Pancreas (tissue), 10 donors: ENCODE data around the gene ENSA. TPM values are rescaled to one million over a fixed set of nuclear protein-coding genes. Genes with fewer than 3 reads are reported as not detected.

Source experiments
- ATAC-seq, 4 donors: fragments of 200-7000 bp; cut with Tn5 transposase; one replicate each; pipeline versions ENCODE4 v1.8.0 to v1.9.1; 2020; ENCODE audit warnings: mild to moderate bottlenecking in 4 of 4, moderate library complexity in 4 of 4
- DNase-seq, 6 donors: peaks; one replicate each; pipeline ENCODE4 v3.0.0-alpha.2; 2020
- FAIRE-seq: peaks from 2 replicates; lab custom pipeline; 2012; peaks lifted over from hg19 to GRCh38; lab: Jason Lieb, UNC
- H3K27ac ChIP-seq, 4 donors: fragments of 200-600 bp; sonication (generic); 1 replicate in 3 of 4; 2 replicates in 1 of 4; pipeline versions ENCODE4 v1.5.0 to v1.8.0; 2020
- H3K27me3 ChIP-seq, 4 donors: fragments of 200-600 bp; one replicate each; pipeline ENCODE4 v1.8.0; 2021
- H3K36me3 ChIP-seq, 3 donors: fragments of 200-600 bp; sonication (generic) in 1 of 3; one replicate each; pipeline versions ENCODE4 v1.5.0 to v1.8.0; 2020 to 2021
- H3K4me1 ChIP-seq, 3 donors: fragments of 200-600 bp; one replicate each; pipeline ENCODE4 v1.8.0; 2021
- H3K4me3 ChIP-seq, 4 donors: fragments of 200-600 bp; sonication (generic) in 2 of 4; one replicate each; pipeline versions ENCODE4 v1.5.0 to v1.8.0; 2020 to 2021
- H3K9me3 ChIP-seq, 4 donors: fragments of 200-600 bp; one replicate each; pipeline ENCODE4 v1.8.0; 2021
- CTCF ChIP-seq, 4 donors: fragments of 200-600 bp; sonication (generic) in 3 of 4; IDR thresholded peaks; one replicate each; pipeline versions ENCODE4 v1.5.0 to v1.8.0; 2021; ENCODE audit warnings: antibody characterized with exemption in 4 of 4
- WGBS, 2 donors: extraction: QIAGEN DNeasy Blood & Tissue Kit; methylation state at CpG; one replicate each; pipeline ENCODE4 v1.1.7; 2013; 5-methylcytosine and 5-hydroxymethylcytosine counted together
- intact Hi-C, 3 donors: fragments of 100-400 bp; cut with DNase I; formaldehyde crosslinking; loops; one replicate each; pipeline versions ENCODE4 v1.11.1 to v1.14.2; 2022
- polyA plus RNA-seq, 2 donors: library from polyadenylated mRNA; stranded (reverse); fragments of 200-250 nt; gene quantifications; one replicate each; pipeline ENCODE4 v1.2.3, GENCODE V29; 2013
- total RNA-seq, 6 donors: library from RNA; stranded (reverse); fragmentation: NEBNext Ultra II Directional in 4 of 6; extraction: Animal tissue kit (Norgen Biotek cat#: 25700) in 4 of 6; gene quantifications; one replicate each; pipeline versions ENCODE4 v1.2.1 to v1.2.4, GENCODE V29; 2021 to 2023
- donor health status: healthy with polysubstance abuse.
- donor health status: DM: no; HTN: no; CAD: no; lungs with moderate emphysema.
- donor health status: DM: no; HTN: no; CAD: no.
- donor health status: control.
- donor health status: control.
- donor health status: Bipolar disorder and iron deficiency.
- donor health status: DM: yes; HTN: yes; CAD: no.
- donor health status: DM: no; HTN: no; CAD: no.
- donor health status: DM: no; HTN: no; CAD: no.
- donor health status: DM: yes; HTN: yes; CAD: no.

ENSA gene
- total RNA-seq: 10 to 100 TPM; 53.9 to 76.3 (median 67.9) TPM
- polyA plus RNA-seq: 10 to 100 TPM; 62.6 to 86.0 TPM

DNA sequence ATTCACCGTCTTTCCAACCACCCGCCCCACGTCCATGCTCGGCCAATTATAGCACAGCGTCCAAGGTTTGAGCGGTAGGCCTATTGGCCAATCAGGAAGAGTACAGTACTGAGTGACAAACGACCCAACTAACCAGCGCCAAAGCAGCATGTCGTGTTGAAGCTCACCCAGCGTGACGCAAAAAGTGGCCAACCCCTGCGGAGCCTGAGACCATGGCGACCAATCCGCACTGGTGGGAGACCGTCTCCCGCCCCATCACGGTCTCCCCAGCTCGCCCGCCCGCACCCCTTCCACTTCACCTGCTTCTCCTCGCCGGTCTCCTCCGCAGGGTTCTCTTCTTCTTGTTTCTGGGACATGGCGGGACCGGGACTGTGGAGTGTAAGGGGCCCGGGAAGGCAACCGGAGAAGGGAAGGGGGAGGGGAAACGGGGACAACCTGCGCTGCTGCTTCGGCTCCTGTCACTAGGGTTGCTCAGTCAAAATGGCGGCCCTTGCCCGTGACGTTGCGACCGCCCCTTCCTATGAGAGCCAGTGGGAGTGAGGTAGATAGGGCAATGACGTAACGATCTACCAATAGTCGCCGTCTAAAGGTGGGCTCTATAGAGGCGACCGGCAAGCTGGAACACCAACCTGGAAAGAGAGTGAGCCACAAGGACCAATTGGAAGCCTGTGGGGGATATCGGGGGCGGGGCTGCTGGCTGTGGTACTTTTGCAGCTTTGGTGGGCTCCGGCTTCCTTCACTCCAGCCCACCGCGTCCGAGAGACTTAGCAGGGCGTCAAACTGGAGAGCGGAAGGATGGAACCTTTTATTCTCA lies at the start of gene ENSA:
TSS of gene ENSA (minus strand) at position 498 of the 814 bp plus-strand sequence. CDS start at position 356, 142 bp downstream.
- intact Hi-C loops: no loop called here
- WGBS, 2 donors: 0 to 1% methylated on average over 46 to 49 of the region's 49 CpGs
- DNase-seq: peak; percentile 90 to 98 (median 96)
- Histone ChIP-seq H3K27me3 (no peaks in the 10 kb centered on the region), H3K4me3 (peak within 1 kb of the TSS; percentile 46 to 60 (median 58)), H3K9me3 (no peaks in the 10 kb centered on the region), H3K4me1 (peaks cover 0 to 14% (median 7%) of the 10 kb centered on the region in 3 donors), H3K36me3 (peaks cover 0 to 27% (median 2%) of the 10 kb centered on the region in 3 donors), H3K27ac (peak within 1 kb of the TSS; percentile 94 to 99 (median 98))
- peak; percentile 90 to 96 (median 93) for ATAC-seq
- FAIRE-seq: peak; percentile 86
- TF ChIP-seq CTCF (IDR thresholded peaks at IDR 0.05): no peak

DNA sequence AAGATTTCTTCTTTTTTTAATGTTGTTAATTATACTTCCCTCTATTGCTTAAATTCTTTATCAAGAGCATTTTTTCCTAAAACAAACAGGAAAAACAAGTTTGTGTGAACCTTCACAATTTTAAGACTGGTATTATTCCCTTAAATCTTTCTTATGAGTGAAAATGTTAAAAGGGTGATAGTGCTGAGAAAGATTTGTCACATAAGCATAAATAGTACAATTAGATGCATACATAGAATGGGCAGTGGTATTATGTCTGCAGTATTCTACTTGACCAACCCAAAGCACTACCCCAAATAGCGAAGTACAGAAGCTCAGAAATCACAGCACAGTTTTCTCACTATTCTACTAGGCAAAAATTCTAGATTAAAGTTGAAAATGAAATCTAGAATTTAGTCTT lies 49.6 kb upstream of the ENSA start:
- Histone ChIP-seq H3K27me3 (no peaks in the 10 kb centered on the region), H3K9me3 (no peaks in the 10 kb centered on the region), H3K4me1 (no peaks in the 10 kb centered on the region), H3K27ac (no peak overlapping the region), H3K36me3 (no peaks in the 10 kb centered on the region), H3K4me3 (no peak overlapping the region)
- 100% methylated on average over 1 of the region's 1 CpG for WGBS, 2 donors
- ATAC-seq (no peak), DNase-seq (no peak), FAIRE-seq (no peak)
- intact Hi-C loops: no loop called here
- TF ChIP-seq CTCF (IDR thresholded peaks at IDR 0.05): no peak

DNA sequence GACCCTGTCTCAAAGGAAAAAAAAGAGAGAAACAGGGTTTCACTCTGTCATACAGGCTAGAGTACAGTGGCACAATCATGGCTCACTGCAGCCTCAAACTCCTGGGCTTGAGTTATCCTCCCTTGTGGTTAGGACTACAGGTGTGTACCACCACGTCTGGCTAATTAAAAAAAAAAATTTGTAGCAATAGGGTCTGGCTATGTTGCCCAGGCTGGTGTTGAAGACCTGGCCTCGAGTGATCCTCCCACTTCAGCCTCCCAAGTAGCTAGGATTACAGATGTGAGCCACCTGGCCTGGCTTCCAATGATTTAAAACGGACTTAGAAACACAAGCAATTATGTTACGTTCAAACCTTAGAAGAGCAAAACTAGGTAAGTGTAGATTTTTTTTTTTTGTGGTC lies 45.5 kb upstream of the ENSA start:
- DNase-seq: no peak
- peaks cover 0 to 4% (median 4%) of the 10 kb centered on the region in 3 donors for H3K36me3 ChIP-seq
- no peaks in the 10 kb centered on the region for H3K9me3 ChIP-seq
- no peaks in the 10 kb centered on the region for H3K4me1 ChIP-seq
- no peak for FAIRE-seq
- no peak overlapping the region for H3K4me3 ChIP-seq
- 91 to 98% methylated on average over 4 of the region's 4 CpGs for WGBS, 2 donors
- no peak overlapping the region for H3K27ac ChIP-seq
- ATAC-seq: no peak
- TF ChIP-seq CTCF (IDR thresholded peaks at IDR 0.05): no peak
- no peaks in the 10 kb centered on the region for H3K27me3 ChIP-seq
- intact Hi-C loops: no loop called here

DNA sequence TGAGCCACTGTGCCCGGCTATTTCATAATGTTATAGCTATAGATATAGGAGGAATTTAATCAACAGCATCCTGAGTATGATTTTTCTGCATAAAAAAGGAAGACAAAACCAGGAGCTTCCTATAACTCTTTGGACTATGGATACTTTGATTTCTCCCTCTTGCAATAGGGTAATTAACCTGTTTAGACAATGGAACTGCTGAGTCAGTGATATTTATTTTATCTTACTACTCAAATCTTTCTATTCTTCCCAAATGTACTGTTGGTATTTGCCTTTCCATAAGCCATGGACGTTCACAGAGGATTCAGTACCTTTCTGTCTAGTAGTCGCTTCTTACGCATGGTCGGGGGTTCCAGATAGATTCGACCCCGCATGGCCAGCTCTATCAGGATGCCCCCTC lies 33.9 kb upstream of the ENSA start:
- intact Hi-C loops: no loop called here
- ATAC-seq: no peak
- Histone ChIP-seq H3K9me3 (no peaks in the 10 kb centered on the region), H3K4me3 (no peak overlapping the region), H3K27me3 (no peaks in the 10 kb centered on the region), H3K27ac (no peak overlapping the region), H3K4me1 (peaks cover 0 to 4% (median 0%) of the 10 kb centered on the region in 3 donors), H3K36me3 (peaks cover 0 to 23% (median 0%) of the 10 kb centered on the region in 3 donors)
- WGBS, 2 donors: 87 to 91% methylated on average over 7 of the region's 7 CpGs
- FAIRE-seq: no peak
- TF ChIP-seq CTCF (IDR thresholded peaks at IDR 0.05): no peak
- no peak for DNase-seq

DNA sequence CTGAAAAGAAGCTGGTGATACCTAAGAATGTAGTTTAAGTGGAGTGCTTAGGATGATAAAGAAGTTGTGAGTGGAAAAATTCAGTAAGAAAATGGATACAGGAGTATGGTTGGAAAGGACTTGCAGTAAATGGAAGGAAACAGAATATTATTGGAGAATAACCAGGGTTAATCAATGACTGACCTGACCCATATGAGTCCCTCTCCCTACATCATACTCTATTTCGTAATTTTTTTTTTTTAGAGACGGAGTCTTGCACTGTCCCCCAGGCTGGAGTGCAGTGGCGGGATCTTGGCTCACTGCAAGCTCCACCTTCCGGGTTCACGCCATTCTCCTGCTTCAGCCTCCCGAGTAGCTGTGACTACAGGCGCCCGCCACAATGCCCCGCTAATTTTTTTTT lies 33.4 kb upstream of the ENSA start:
- TF ChIP-seq CTCF (IDR thresholded peaks at IDR 0.05): no peak
- no peaks in the 10 kb centered on the region for H3K4me1 ChIP-seq
- H3K27me3 ChIP-seq: no peaks in the 10 kb centered on the region
- no peak for DNase-seq
- no peak for ATAC-seq
- FAIRE-seq: no peak
- H3K36me3 ChIP-seq: peaks cover 0 to 27% (median 0%) of the 10 kb centered on the region in 3 donors
- WGBS, 2 donors: 94 to 96% methylated on average over 9 of the region's 9 CpGs
- H3K27ac ChIP-seq: no peak overlapping the region
- H3K9me3 ChIP-seq: no peaks in the 10 kb centered on the region
- intact Hi-C loops: no loop called here
- H3K4me3 ChIP-seq: no peak overlapping the region
